ENCODE measurements around the gene RYK.
"Not testable (repeated sequence)": the region's sequence is repeated elsewhere in the genome, so short reads cannot be mapped to it uniquely, and the experiment has no call there.

The RYK gene

GRCh38 chr3:134279466-134279865 lies 28.8 kb upstream of the RYK start:
- Histone ChIP-seq H3K36me3 (ENCODE audit: insufficient read depth, low read length) (no peaks in the 10 kb centered on the region), H3K4me1 (ENCODE audit: insufficient read depth, low read length) (peaks cover 18% of the 10 kb centered on the region), H3K4me3 (ENCODE audit: low read length) (no peak overlapping the region), H3K27me3 (ENCODE audit: insufficient read depth, low read length) (no peaks in the 10 kb centered on the region), H3K9me3 (ENCODE audit: low read length) (no peaks in the 10 kb centered on the region), H2AFZ (ENCODE audit: low read depth, low read length) (no peak overlapping the region)

GRCh38 chr3:134277066-134277660 lies 26.5 kb upstream of the RYK start:
- Histone ChIP-seq H3K27me3 (ENCODE audit: insufficient read depth, low read length) (peaks cover 16% of the 10 kb centered on the region), H3K4me3 (ENCODE audit: low read length) (no peak overlapping the region), H3K9me3 (ENCODE audit: low read length) (no peaks in the 10 kb centered on the region), H3K4me1 (ENCODE audit: insufficient read depth, low read length) (peaks cover 18% of the 10 kb centered on the region), H2AFZ (ENCODE audit: low read depth, low read length) (no peak overlapping the region), H3K36me3 (ENCODE audit: insufficient read depth, low read length) (no peaks in the 10 kb centered on the region)

DNA sequence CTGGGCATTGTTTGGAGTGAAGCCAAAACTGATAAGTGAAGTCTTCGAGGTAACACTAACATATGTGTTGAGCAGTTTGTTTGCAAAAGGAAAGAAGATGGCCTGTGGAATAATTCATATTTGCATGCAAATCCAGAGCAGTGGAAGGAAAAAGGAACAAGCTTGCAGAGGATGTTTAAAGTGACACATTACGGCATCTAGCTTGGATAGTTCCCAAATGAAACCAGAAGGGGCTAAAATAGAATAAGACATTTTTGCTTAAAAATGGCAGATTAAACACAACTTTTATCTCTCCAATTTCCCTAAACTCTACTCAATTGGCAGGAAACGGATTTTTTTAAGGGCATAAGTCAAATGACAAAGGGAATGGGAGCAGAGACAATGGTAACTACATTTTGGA lies 25.4 kb upstream of the RYK start:
- H3K4me1 ChIP-seq (ENCODE audit: insufficient read depth, low read length), result peaks cover 18% of the 10 kb centered on the region
- H3K27me3 ChIP-seq (ENCODE audit: insufficient read depth, low read length), result peaks cover 26% of the 10 kb centered on the region
- H2AFZ ChIP-seq (ENCODE audit: low read depth, low read length), result no peak overlapping the region
- H3K36me3 ChIP-seq (ENCODE audit: insufficient read depth, low read length), result no peaks in the 10 kb centered on the region
- H3K4me3 ChIP-seq (ENCODE audit: low read length), result no peak overlapping the region
- no peaks in the 10 kb centered on the region for H3K9me3 ChIP-seq (ENCODE audit: low read length)

DNA sequence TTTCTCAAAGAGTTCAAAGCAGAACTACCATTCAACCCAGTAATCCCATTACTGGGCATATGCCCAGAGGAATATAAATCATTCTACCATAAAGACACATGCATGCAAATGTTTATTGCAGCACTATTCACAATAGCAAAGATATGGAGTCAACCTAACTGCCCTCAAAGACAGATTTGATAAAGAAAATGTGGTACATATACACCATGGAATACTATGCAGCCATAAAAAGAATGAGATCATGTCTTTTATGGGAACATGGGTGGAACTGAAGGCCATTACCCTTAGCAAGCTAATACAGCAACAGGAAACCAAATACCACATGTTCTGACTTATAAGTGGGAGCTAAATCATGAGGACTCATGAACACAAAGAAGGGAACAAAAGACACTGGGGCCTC lies 24.5 kb upstream of the RYK start:
- H3K4me3 ChIP-seq (ENCODE audit: low read length); H2AFZ ChIP-seq (ENCODE audit: low read depth, low read length); H3K9me3 ChIP-seq (ENCODE audit: low read length); H3K36me3 ChIP-seq (ENCODE audit: insufficient read depth, low read length): not testable (repeated sequence)
- peaks cover 31% of the 10 kb centered on the region for H3K27me3 ChIP-seq (ENCODE audit: insufficient read depth, low read length)
- peaks cover 18% of the 10 kb centered on the region for H3K4me1 ChIP-seq (ENCODE audit: insufficient read depth, low read length)

GRCh38 chr3:134274571-134274970 lies 23.9 kb upstream of the RYK start:
- no peak overlapping the region for H3K4me3 ChIP-seq (ENCODE audit: low read length)
- H2AFZ ChIP-seq (ENCODE audit: low read depth, low read length), result no peak overlapping the region
- H3K36me3 ChIP-seq (ENCODE audit: insufficient read depth, low read length), result no peaks in the 10 kb centered on the region
- peaks cover 33% of the 10 kb centered on the region for H3K27me3 ChIP-seq (ENCODE audit: insufficient read depth, low read length)
- H3K9me3 ChIP-seq (ENCODE audit: low read length), result no peaks in the 10 kb centered on the region
- H3K4me1 ChIP-seq (ENCODE audit: insufficient read depth, low read length), result peaks cover 18% of the 10 kb centered on the region

DNA sequence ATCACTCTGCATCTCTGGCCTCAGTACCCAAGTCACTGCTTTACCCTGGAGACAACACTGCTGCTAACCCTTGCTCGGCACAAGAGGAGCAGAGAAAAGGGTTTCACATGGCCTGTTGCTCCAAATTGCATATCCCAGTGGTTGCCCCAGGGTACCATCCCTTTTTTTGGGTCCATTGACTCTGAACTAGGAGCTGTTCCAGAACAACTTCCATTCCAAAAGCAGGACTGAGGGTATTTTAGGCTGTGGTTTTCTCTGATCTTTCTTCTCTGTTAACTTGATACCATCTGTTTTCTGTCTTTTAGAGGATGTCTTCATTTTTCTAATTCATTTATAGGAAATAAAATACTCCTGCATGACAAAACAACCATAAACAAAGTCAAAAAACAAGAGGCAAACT lies 17.3 kb upstream of the RYK start:
- Histone ChIP-seq H3K9me3 (ENCODE audit: low read length) (no peaks in the 10 kb centered on the region), H3K36me3 (ENCODE audit: insufficient read depth, low read length) (no peaks in the 10 kb centered on the region), H3K27me3 (ENCODE audit: insufficient read depth, low read length) (peaks cover 25% of the 10 kb centered on the region), H2AFZ (ENCODE audit: low read depth, low read length) (no peak overlapping the region), H3K4me3 (ENCODE audit: low read length) (no peak overlapping the region), H3K4me1 (ENCODE audit: insufficient read depth, low read length) (no peaks in the 10 kb centered on the region)

- Histone ChIP-seq H3K4me3 (ENCODE audit: low read length) (no peak overlapping the region), H3K27me3 (ENCODE audit: insufficient read depth, low read length) (peaks cover 5% of the 10 kb centered on the region), H3K36me3 (ENCODE audit: insufficient read depth, low read length) (no peaks in the 10 kb centered on the region), H3K4me1 (ENCODE audit: insufficient read depth, low read length) (no peaks in the 10 kb centered on the region), H3K9me3 (ENCODE audit: low read length) (no peaks in the 10 kb centered on the region), H2AFZ (ENCODE audit: low read depth, low read length) (no peak overlapping the region)
Observed at GRCh38 chr3:134260987-134261386, 10.3 kb upstream of the RYK start.

DNA sequence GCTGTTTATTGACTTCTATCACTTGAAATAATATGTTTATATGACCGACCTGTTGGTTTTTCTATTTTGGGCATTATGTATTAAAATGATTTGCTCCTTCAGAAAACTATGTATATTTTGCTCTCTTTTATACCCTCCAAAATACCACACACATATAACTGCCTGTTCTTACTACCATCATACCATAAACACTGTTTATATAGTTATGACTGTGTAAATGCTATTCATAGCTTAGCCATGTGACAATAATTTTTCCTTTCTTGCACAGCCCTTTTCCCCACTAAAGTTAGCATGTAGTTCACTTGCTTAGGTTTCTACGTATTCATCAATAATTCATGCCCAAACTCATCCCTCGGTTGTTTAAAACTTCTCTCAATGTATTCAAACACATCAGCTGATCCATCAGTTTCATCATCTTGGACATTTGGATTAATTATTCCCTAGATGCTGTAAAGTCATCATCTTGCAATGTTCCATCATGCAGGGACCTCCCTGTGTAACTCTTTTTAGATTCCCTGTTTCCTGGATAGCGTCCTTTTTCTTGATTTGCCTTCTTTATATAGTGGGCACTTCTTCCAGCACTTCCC lies 8.2 kb upstream of the RYK start:
- Histone ChIP-seq H3K9me3 (ENCODE audit: low read length) (no peaks in the 10 kb centered on the region), H2AFZ (ENCODE audit: low read depth, low read length) (no peak overlapping the region), H3K27me3 (ENCODE audit: insufficient read depth, low read length) (peaks cover 2% of the 10 kb centered on the region), H3K36me3 (ENCODE audit: insufficient read depth, low read length) (no peaks in the 10 kb centered on the region), H3K4me1 (ENCODE audit: insufficient read depth, low read length) (no peaks in the 10 kb centered on the region), H3K4me3 (ENCODE audit: low read length) (no peak overlapping the region)

DNA sequence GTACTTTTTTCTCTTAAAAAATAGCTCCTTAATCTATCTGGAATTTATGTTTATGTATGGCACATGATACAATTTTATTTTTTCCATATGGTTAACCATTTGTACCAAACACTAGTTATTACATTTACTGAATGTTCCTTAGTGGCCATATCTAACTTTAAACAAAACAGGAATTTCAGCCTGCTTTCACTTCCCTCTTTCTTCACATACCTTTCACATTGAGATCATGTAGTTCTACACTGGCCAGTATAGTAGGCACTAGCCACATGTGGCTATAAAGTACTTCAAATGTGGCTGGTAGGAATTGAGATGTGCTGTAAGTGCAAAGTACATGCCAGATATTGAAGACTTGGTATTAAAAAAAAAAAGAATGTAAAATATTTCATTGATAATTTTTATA lies 4.7 kb upstream of the RYK start:
- no peaks in the 10 kb centered on the region for H3K36me3 ChIP-seq (ENCODE audit: insufficient read depth, low read length)
- H3K4me1 ChIP-seq (ENCODE audit: insufficient read depth, low read length), result peaks cover 6% of the 10 kb centered on the region

DNA sequence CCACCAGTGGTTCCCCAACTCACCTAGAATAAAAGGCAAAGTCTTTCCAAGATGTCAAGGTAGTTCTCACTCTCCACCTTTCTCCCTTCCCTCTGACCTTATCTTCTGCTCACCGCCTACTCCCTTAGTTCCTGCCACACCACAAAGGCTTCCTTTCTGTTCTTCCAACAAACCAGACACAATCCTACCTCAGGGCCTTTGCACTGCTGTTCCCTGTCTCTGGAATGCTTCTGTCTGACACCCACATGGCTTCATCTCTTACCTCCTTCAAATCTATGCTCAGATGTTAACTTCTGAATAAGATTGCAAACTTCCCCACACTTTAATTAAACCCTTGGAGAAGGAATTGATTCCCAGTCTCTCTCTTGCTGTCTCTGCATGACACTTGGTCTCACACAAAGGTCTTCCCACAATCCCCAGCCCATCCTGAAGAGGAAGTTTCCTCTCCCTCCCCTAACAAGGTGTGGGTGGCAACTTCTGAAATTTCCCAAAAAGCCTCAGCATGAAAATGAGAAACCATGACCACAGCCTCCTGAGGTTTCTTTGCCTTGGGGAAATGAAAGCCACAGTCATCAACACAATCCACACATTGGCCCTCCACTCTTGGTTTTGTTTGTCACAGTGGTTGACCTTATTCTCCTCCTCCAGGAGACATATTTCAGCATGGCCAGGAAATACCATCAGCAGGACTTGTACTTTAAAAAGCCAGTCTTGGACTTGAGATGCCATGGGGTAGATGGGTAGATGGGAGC lies 3.0 kb upstream of the RYK start:
- Histone ChIP-seq H3K9me3 (ENCODE audit: low read length) (no peaks in the 10 kb centered on the region), H3K4me3 (ENCODE audit: low read length) (no peak overlapping the region), H3K4me1 (ENCODE audit: insufficient read depth, low read length) (peaks cover 18% of the 10 kb centered on the region), H3K36me3 (ENCODE audit: insufficient read depth, low read length) (no peaks in the 10 kb centered on the region), H2AFZ (ENCODE audit: low read depth, low read length) (no peak overlapping the region), H3K27me3 (ENCODE audit: insufficient read depth, low read length) (no peaks in the 10 kb centered on the region)

More for the DNA sequence above, 4.7 kb upstream of the RYK start:
- H2AFZ ChIP-seq (ENCODE audit: low read depth, low read length), result no peak overlapping the region
- H3K9me3 ChIP-seq (ENCODE audit: low read length), result no peaks in the 10 kb centered on the region
- H3K4me3 ChIP-seq (ENCODE audit: low read length), result no peak overlapping the region
- peaks cover 2% of the 10 kb centered on the region for H3K27me3 ChIP-seq (ENCODE audit: insufficient read depth, low read length)

DNA sequence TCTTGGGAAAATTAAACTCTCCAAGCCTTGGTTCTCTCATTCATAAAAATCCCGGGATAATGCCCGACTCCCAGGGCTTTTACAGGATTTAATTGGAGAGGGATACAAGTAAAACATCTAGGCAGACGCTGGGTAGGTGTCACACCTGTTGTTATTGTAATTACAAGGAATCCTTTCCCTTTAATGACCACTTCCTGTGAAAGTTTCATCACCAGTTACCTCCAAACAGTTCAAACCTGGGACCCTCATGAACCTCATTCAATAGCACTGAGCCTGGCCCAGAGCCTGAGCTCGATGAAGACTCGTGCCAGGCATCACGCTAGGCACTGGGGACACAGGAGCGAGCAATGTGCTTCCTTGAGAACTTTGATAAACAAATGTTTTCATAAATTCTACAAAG lies 2.1 kb upstream of the RYK start:
- H3K9me3 ChIP-seq (ENCODE audit: low read length), result no peaks in the 10 kb centered on the region
- no peaks in the 10 kb centered on the region for H3K36me3 ChIP-seq (ENCODE audit: insufficient read depth, low read length)
- H3K4me3 ChIP-seq (ENCODE audit: low read length), result no peak overlapping the region
- H3K27me3 ChIP-seq (ENCODE audit: insufficient read depth, low read length), result no peaks in the 10 kb centered on the region
- H3K4me1 ChIP-seq (ENCODE audit: insufficient read depth, low read length), result peaks cover 19% of the 10 kb centered on the region
- no peak overlapping the region for H2AFZ ChIP-seq (ENCODE audit: low read depth, low read length)

- Histone ChIP-seq H3K4me3 (ENCODE audit: low read length) (no peak overlapping the region), H2AFZ (ENCODE audit: low read depth, low read length) (no peak overlapping the region)
Observed at GRCh38 chr3:134251731-134252391, 1.2 kb upstream of the RYK start.

More at GRCh38 chr3:134251731-134252391, 1.2 kb upstream of the RYK start:
- peaks cover 19% of the 10 kb centered on the region for H3K4me1 ChIP-seq (ENCODE audit: insufficient read depth, low read length)
- no peaks in the 10 kb centered on the region for H3K9me3 ChIP-seq (ENCODE audit: low read length)
- H3K36me3 ChIP-seq (ENCODE audit: insufficient read depth, low read length), result no peaks in the 10 kb centered on the region
- H3K27me3 ChIP-seq (ENCODE audit: insufficient read depth, low read length), result no peaks in the 10 kb centered on the region

Measured in neuron (in vitro differentiated cells).